Right hindlimb (tissue), 1 donor: Measurements from ENCODE around the gene RCN2.

Source experiments
- DNase-seq: peaks from one replicate; pipeline ENCODE4 v3.0.0-alpha.2; 2018

Gene RCN2

DNA sequence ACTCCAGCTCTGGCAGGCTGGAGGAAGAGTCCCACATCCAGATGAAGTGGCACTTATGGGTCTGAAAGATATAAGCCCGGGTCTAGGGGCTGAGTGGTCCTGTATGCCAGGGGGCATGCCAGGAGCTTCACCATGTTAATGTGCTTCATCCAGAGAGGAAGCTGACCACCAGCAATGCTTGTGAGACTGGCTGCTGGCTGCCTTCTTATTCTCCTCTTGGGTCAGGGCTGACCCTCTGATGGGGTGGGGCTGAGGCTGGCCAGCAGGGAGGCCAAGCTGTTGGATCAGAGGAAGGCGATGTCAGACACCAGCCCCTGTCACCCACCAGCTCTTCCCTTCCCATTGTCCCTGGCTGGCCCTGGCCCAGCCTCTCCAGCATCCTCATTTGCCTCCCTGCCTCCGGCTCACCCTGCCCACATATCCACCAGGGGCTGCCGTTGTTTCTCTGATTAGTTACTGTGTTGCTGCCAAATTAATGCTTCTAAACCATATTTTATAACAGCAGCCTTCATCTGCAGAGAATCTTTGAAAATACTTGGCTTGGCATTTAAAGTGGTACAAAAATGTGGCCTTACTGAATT is 43.0 kb downstream of the RCN2 start:
- DNase-seq, result no peak

GRCh38 chr15:76976141-76976540 is 44.6 kb downstream of the RCN2 start:
- no peak for DNase-seq

- DNase-seq, result no peak
These were observed 45.2 kb downstream of the RCN2 start for GRCh38 chr15:76976572-76977270.

GRCh38 chr15:76978522-76979330 is 47.2 kb downstream of the RCN2 start:
- no peak for DNase-seq

GRCh38 chr15:76979331-76979925 is 47.9 kb downstream of the RCN2 start:
- DNase-seq, result no peak

GRCh38 chr15:76979996-76980520 is 48.5 kb downstream of the RCN2 start:
- no peak for DNase-seq

GRCh38 chr15:76982356-76982755 is 50.8 kb downstream of the RCN2 start:
- DNase-seq, result no peak

GRCh38 chr15:76982756-76983155 is 51.2 kb downstream of the RCN2 start:
- DNase-seq, result no peak

DNA sequence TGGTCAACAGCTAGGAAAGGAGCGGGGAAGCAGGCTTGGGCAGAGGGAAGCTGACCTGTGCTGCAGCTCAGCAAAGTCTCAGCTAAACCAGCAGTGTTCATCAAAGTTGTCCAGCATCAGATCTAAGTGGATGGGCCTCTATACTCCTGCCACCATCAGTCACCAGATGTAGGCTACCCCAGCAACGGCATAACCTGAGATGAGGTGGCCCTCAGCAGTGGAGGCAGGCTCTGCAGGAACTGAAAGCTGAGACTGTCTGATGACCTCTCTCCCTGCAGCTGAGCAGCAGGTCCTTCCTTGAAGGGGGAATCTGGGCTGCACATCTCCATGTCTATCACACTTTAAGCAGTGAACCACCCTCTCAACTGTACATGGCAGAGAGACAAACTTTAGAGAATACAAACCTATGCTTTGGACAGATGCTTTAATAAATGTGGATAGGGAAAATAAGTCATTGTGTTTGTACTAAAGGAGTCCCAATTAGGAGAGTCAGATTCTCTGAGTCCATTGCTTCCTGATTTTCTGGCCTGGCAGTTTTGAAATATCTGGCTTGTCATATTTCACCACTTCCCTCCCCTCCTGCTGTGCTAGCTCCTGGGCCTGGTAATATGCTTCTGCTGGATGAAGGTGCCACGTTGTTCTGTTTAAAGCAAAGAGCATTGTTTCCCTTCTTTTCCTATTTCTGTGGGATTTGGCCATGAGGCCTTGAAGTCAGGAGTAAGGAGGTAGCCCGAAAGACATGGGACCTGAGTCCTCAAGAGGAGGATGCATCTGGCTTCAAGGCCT is 52.2 kb downstream of the RCN2 start:
- no peak for DNase-seq

- no peak for DNase-seq
These were observed 55.2 kb downstream of the RCN2 start for GRCh38 chr15:76986743-76987142.

DNA sequence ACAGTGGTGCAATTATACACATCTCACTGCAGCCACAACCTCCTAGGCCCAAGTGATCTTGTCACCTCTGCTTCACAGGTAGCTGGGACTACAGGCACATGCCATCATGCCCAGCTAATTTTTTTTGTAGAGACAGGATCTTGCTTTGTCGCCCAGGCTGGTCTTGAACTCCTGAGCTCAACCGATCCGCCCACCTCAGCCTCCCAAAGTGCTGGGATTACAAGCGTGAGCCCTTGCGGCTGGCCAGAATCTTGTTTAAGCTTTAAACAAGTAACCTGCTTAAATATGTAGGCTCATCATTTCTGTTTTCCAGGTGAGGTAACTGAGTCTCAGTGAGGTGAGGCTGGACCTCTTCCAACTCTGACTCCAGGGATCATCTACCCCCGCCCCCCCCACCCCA is 55.7 kb downstream of the RCN2 start:
- DNase-seq, result no peak

DNA sequence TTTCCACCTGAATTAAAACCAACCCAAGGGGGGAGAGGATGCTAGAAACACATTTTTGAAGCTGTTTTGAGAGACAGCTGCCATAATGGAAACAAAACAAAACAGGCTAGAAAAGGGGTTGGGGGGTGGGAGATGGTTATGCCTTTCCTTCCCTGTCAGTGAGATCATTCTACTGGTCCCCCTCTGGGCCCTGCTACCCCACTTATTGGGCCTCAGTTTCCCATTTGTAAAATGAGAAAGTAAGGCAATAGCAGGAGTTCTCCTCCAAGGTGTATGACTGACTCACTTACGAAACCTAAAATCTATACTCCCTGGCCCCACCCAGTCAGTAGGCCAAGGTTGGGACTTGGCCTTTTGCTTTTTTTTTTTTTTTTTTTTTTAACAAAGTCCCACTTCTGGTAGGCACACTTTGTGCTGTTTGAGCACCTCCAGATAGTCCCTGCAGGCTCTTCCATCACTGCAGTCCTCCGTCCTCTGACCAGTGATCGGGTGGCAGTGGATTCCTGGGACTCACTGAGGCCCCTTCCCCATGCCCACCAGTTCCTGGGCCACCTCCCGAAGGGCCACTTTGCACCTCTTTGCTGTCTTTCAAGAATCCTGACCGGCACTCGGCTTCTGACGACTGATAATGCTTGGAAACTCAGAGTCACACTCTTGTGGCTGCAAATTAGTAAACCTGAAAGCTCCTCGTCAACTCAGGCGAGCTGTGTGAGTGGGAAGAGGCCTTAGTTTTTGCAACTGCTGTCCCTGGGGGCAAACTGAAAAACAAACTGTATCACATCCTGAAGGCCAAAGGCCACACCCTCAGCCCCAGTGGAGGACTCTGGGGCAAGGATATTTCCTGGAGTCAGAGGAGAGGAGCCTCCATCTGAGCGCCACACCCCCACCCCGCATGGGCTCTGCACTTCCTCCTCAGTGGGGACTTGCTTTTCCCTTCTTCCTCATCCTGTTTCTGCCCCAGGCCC is 56.6 kb downstream of the RCN2 start:
- DNase-seq, result no peak

DNA sequence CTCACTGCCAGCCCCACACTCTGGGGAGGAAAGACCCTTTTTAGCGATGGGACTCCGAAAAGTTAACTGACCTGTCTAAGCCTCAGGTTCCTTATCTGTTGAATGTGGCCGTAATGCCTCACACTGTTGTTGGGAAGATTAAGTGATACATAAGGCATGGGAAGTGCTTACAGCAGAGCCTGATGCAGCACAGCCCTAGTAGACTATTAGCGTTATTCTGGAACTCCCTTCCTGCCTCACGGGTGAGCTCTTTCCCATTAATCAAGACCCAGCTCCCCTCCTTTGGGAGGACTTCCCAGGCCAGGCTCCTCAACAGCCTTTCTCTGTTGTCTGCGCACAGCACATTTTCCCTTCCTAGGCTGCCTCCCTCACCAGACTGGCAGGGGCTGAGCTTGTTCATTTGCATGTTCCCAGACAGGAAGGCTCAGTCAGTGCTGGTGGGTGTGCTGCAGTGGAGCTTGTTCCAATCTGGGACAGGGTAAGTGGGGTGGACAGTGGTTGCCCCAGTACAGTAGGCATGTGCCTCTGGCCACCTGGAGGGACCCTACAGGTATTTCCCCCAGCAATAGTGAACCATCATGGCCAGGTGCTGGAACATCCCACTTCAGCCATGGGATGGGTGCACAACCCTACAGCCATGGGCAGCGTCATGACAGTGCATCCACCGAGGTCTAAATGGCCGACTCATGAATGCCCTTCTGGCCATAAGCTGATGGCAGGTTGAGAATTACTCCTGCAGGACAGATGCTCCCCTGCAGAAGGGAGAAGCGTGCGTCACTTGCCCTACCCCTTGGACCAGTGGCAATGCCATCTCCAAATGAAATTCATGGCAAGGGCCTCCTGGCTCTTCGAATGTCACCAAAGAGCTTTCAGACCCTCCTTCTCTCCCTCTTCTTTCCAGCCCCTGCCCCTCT is 57.6 kb downstream of the RCN2 start:
- no peak for DNase-seq

- DNase-seq, result no peak
These were observed 59.5 kb downstream of the RCN2 start for GRCh38 chr15:76991048-76991447.

DNA sequence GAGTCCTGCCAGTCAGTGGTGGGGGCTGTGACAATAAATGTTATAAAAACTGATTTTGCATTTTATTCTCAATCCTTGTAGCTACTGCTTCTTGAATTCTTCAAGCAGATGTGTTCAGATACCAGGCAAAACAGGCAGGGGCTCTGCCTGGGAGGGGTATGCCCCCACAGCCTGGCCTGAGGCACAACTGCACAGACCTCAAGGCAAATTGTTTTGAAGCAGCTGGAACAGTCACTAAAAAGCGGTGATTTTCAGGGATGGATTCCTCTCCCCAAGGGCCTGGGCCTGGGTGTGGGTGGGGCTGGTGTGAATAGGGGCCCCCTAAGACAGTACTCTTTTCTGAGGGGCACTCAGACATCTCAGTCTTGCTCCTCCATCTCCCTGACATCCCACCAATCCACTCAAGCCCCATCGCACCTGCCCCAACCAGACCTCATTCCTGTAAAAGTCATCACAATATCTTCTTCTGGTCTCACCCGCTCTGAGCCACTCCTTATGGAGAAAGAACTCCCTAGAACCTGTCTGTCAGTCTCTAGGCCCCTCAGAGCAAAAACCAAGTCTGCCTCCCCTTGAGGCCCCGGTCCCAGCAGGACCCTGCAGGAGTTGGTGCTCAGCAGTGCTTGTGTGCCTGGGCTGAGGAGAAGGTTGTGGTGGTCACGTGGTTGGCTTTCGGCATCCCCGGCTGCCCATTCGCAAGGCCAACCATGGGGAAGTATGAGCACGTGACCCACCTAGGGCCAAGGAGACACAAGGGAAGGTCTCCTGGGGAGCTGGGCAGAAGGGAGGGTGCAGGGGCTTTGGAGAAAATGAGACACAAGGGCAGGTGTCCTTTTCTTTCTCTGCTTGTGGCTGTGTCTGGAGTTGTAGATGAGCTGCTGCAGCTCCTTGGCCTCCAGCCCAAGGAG is 60.4 kb downstream of the RCN2 start:
- no peak for DNase-seq

DNA sequence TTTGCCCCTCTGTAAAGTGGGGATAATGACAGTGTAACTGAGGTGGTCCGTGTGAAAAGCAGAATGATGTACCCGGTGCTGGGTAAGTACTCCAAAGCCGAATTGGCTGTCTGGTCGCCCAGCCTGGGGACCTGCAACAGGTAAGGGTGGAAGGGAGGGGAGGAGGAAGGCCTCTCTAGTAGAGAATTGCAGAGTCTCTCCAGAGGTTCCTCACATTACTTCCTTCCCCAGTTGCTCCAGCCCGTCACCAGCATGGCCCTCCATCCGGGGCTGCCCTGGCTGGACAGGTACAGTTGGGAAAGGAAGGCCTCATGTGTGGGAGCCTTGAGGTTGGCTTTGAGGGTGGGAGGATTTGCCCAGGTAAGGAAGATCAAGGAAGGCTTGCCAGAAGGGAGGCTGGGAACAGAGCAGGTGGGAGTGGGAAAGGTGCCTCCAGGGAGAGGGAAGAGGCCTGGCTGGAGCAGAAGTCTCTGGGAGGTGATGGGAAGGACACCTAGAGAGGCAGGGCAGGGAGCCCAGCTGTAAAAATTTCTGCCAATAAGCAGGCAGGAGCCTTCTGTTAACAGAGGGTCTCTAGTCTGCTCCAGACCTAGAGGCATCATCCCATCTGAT is 61.7 kb downstream of the RCN2 start:
- DNase-seq, result no peak

GRCh38 chr15:76994001-76994400 is 62.5 kb downstream of the RCN2 start:
- DNase-seq, result no peak

GRCh38 chr15:76994496-76994895 is 62.9 kb downstream of the RCN2 start:
- no peak for DNase-seq
